GM23338 (cell line): ENCODE results near the gene HPD. TPM values are rescaled to one million over a fixed set of nuclear protein-coding genes. Genes with fewer than 3 reads are reported as not detected.

Experiments
- ATAC-seq: fragments of 200-7000 bp; cut with Tn5 transposase; 3 replicates; pipeline ENCODE4 v1.9.1; 2020
- DNase-seq: peaks from one replicate; pipeline ENCODE4 v3.0.0-alpha.2; 2015; ENCODE audit warnings: low spot score
- H2AFZ ChIP-seq: fragments of 200-600 bp; sonication (generic); 2 replicates; pipeline ENCODE4 v1.8.0; 2016; ENCODE audit warnings: antibody characterized with exemption, mild to moderate bottlenecking, moderate library complexity
- H3F3A ChIP-seq: fragments of 200-600 bp; sonication (generic); replicated peaks from 2 replicates; pipeline ENCODE4 v1.8.0; 2017; ENCODE audit warnings: antibody characterized with exemption, mixed run types, low read depth
- H3K27ac ChIP-seq: fragments of 200-600 bp; sonication (generic); 2 replicates; pipeline ENCODE4 v1.6.1; 2016; ENCODE audit warnings: low read depth
- H3K27me3 ChIP-seq: fragments of 200-600 bp; sonication (generic); 2 replicates; pipeline ENCODE4 v1.8.0; 2016; ENCODE audit warnings: mild to moderate bottlenecking, mixed run types, moderate library complexity; ENCODE audit not compliant: insufficient read depth
- H3K36me3 ChIP-seq: fragments of 200-600 bp; sonication (generic); 2 replicates; pipeline ENCODE4 v1.8.0; 2016; ENCODE audit warnings: mild to moderate bottlenecking; ENCODE audit not compliant: insufficient read depth
- H3K4me1 ChIP-seq: fragments of 200-600 bp; sonication (generic); 2 replicates; pipeline ENCODE4 v1.8.0; 2016; ENCODE audit warnings: mild to moderate bottlenecking, moderate library complexity; ENCODE audit not compliant: insufficient read depth
- H3K4me2 ChIP-seq: fragments of 200-600 bp; sonication (generic); 2 replicates; pipeline ENCODE4 v1.7.1; 2017; ENCODE audit warnings: mixed run types
- H3K4me3 ChIP-seq: fragments of 200-600 bp; sonication (generic); 2 replicates; pipeline ENCODE4 v1.6.1; 2016; ENCODE audit warnings: mixed run types
- H3K79me2 ChIP-seq: fragments of 200-600 bp; sonication (generic); replicated peaks from 2 replicates; pipeline ENCODE4 v1.8.0; 2017; ENCODE audit warnings: mild to moderate bottlenecking; ENCODE audit not compliant: insufficient read depth
- H3K9me2 ChIP-seq: fragments of 200-600 bp; sonication (generic); 2 replicates; pipeline ENCODE4 v1.8.0; 2017; ENCODE audit not compliant: insufficient read depth
- H4K20me1 ChIP-seq: fragments of 200-600 bp; sonication (generic); replicated peaks from 2 replicates; pipeline ENCODE4 v1.8.0; 2017; ENCODE audit warnings: mild to moderate bottlenecking; ENCODE audit not compliant: insufficient read depth
- H3K27ac Mint-ChIP-seq: 2 replicates; pipeline ENCODE4 v1.8.0; 2020; ENCODE audit warnings: inconsistent platforms, mild to moderate bottlenecking, moderate library complexity, mixed read lengths
- H3K27me3 Mint-ChIP-seq: 3 replicates; pipeline ENCODE4 v1.8.0; 2022; ENCODE audit warnings: low read depth, mild to moderate bottlenecking, moderate library complexity, mixed read lengths, inconsistent platforms; ENCODE audit not compliant: insufficient read depth, poor library complexity
- H3K36me3 Mint-ChIP-seq: 3 replicates; pipeline ENCODE4 v1.8.0; 2021; ENCODE audit warnings: low read depth, mild to moderate bottlenecking, inconsistent platforms, moderate library complexity, mixed read lengths
- H3K4me1 Mint-ChIP-seq: 3 replicates; pipeline ENCODE4 v1.8.0; 2020; ENCODE audit warnings: mild to moderate bottlenecking, inconsistent platforms, mixed read lengths
- H3K4me3 Mint-ChIP-seq: 3 replicates; pipeline ENCODE4 v1.8.0; 2021; ENCODE audit warnings: moderate library complexity, mild to moderate bottlenecking, inconsistent platforms, mixed read lengths
- H3K9me3 Mint-ChIP-seq: 3 replicates; pipeline ENCODE4 v1.8.0; 2020; ENCODE audit warnings: moderate library complexity, mild to moderate bottlenecking, inconsistent platforms, mixed read lengths
- CREB1 ChIP-seq: fragments of 250-450 bp; sonication (Bioruptor Pico); IDR thresholded peaks from 2 replicates; pipeline ENCODE4 v1.5.0; 2020; ENCODE audit warnings: low read depth, mild to moderate bottlenecking, moderate library complexity
- CTCF ChIP-seq, 2 experiments: fragments of 200-600 bp in 1 of 2; sonication (generic) in 1 of 2; conservative IDR thresholded peaks; 2 replicates each; pipeline versions ENCODE4 v1.5.1 to v1.6.1; 2016 to 2017; ENCODE audit warnings: antibody characterized with exemption in 2 of 2, low read depth in 2 of 2, mild to moderate bottlenecking in 2 of 2, moderate library complexity in 1 of 2
- ETS1 ChIP-seq: IDR thresholded peaks from 2 replicates; pipeline ENCODE4 v1.6.1; 2016; ENCODE audit warnings: antibody characterized with exemption
- EZH2 ChIP-seq: fragments of 200-600 bp; sonication (generic); IDR thresholded peaks from one replicate; pipeline ENCODE4 v1.8.0; 2017; ENCODE audit warnings: antibody characterized with exemption, mild to moderate bottlenecking, low read depth; ENCODE audit not compliant: unreplicated experiment
- EZH2phosphoT487 ChIP-seq: fragments of 200-600 bp; sonication (generic); IDR thresholded peaks from one replicate; pipeline ENCODE4 v1.8.1; 2018; ENCODE audit warnings: antibody characterized with exemption; ENCODE audit not compliant: unreplicated experiment
- JUNB ChIP-seq: IDR thresholded peaks from one replicate; pipeline ENCODE4 v1.6.1; 2016; ENCODE audit warnings: antibody characterized with exemption; ENCODE audit not compliant: unreplicated experiment
- NANOG ChIP-seq: IDR thresholded peaks from 2 replicates; pipeline ENCODE4 v1.6.1; 2016; ENCODE audit warnings: antibody characterized with exemption, borderline replicate concordance
- POLR2AphosphoS5 ChIP-seq: IDR thresholded peaks from 2 replicates; pipeline ENCODE4 v1.6.1; 2016; ENCODE audit warnings: antibody characterized with exemption, low read depth
- REST ChIP-seq: IDR thresholded peaks from one replicate; pipeline ENCODE4 v1.6.1; 2018; ENCODE audit warnings: antibody characterized with exemption; ENCODE audit not compliant: unreplicated experiment
- STAT1 ChIP-seq: IDR thresholded peaks from one replicate; pipeline ENCODE4 v1.6.1; 2016; ENCODE audit warnings: antibody characterized with exemption; ENCODE audit not compliant: unreplicated experiment
- ZNF114 ChIP-seq: fragments of 250-450 bp; sonication (Bioruptor Pico); IDR thresholded peaks from 2 replicates; pipeline ENCODE4 v1.5.0; 2020; ENCODE audit warnings: mild to moderate bottlenecking, moderate library complexity
- ZNF331 ChIP-seq: fragments of 250-450 bp; sonication (Bioruptor Pico); IDR thresholded peaks from 2 replicates; pipeline ENCODE4 v1.5.0; 2020; ENCODE audit warnings: low read depth, mild to moderate bottlenecking, moderate library complexity
- ZNF462 ChIP-seq: fragments of 250-450 bp; sonication (Bioruptor Pico); IDR thresholded peaks from 2 replicates; pipeline ENCODE4 v1.5.0; 2020; ENCODE audit warnings: mild to moderate bottlenecking, moderate library complexity
- polyA plus RNA-seq: library from polyadenylated mRNA; unstranded; fragments of >200 nt; fragmentation: Nextera tagmentation; extraction: Ambion mirVana; gene quantifications from 2 replicates; pipeline ENCODE4 v1.2.1, GENCODE V29; 2016
- total RNA-seq: library from RNA; depleted of rRNA; stranded (reverse); fragments of >200 nt; shearing (Covaris generic); gene quantifications from 2 replicates; pipeline ENCODE4 v1.2.3, GENCODE V29; 2014

Gene HPD
- total and polyA plus RNA-seq, 2 experiments from 2014 or later, result not detected

- no peak for ATAC-seq
- peaks cover 22% of the 10 kb centered on the region for H3K27me3 Mint-ChIP-seq
- H3K36me3 Mint-ChIP-seq, result peaks cover 50% of the 10 kb centered on the region
- no peak for DNase-seq
- peaks cover 4% of the 10 kb centered on the region; the same call in 1 of the 2 replicates for H3F3A ChIP-seq
- no peak overlapping the region for H3K27ac ChIP-seq
- peak overlapping the region; percentile 89 for H3K4me3 Mint-ChIP-seq
- no peak overlapping the region for H3K27ac Mint-ChIP-seq
- TF ChIP-seq ZNF114 (no peak), STAT1 (no peak), CTCF (conservative IDR thresholded peaks at IDR 0.05; ENCODE audit: low read depth in 2 of 2) (no peak), ETS1 (no peak), POLR2AphosphoS5 (no peak), ZNF462 (CRISPR knock-in tag) (no peak), ZNF331 (no peak), CREB1 (CRISPR knock-in tag) (no peak), NANOG (no peak), REST (no peak), JUNB (no peak), EZH2 (no peak), EZH2phosphoT487 (no peak)
- no peak overlapping the region for H2AFZ ChIP-seq
- H3K9me2 ChIP-seq, result no peaks in the 10 kb centered on the region
- H3K4me3 ChIP-seq, result peak overlapping the region; percentile 86
- peaks cover 30% of the 10 kb centered on the region for H3K4me1 ChIP-seq
- H3K9me3 Mint-ChIP-seq, result no peaks in the 10 kb centered on the region; the same call in 2 of the 3 replicates
- H4K20me1 ChIP-seq, result peaks cover 6% of the 10 kb centered on the region; the same call in 1 of the 2 replicates
- peaks cover 66% of the 10 kb centered on the region for H3K79me2 ChIP-seq
- no peaks in the 10 kb centered on the region for H3K36me3 ChIP-seq
- H3K27me3 ChIP-seq, result no peaks in the 10 kb centered on the region
- peaks cover 35% of the 10 kb centered on the region for H3K4me1 Mint-ChIP-seq
- H3K4me2 ChIP-seq, result peak overlapping the region; percentile 98
Observed at GRCh38 chr12:121806546-121807423, 51.9 kb downstream of the HPD start.
